ENCODE results near the gene MOCOS.

MOCOS gene

GRCh38 chr18:36303211-36303844 lies 116.0 kb downstream of the MOCOS start:
- no peak for DNase-seq (ENCODE audit: low read depth in 2 of 2)

GRCh38 chr18:36304723-36305122 lies 117.4 kb downstream of the MOCOS start:
- no peak for DNase-seq (ENCODE audit: low read depth in 2 of 2)

GRCh38 chr18:36305375-36305774 lies 118.1 kb downstream of the MOCOS start:
- no peak for DNase-seq (ENCODE audit: low read depth in 2 of 2)

GRCh38 chr18:36307513-36307912 lies 120.2 kb downstream of the MOCOS start:
- DNase-seq (ENCODE audit: low read depth in 2 of 2) = no peak

- DNase-seq (ENCODE audit: low read depth in 2 of 2) = no peak
Measured at GRCh38 chr18:36308711-36309435, 121.6 kb downstream of the MOCOS start.

GRCh38 chr18:36309436-36310391 lies 122.4 kb downstream of the MOCOS start:
- DNase-seq (ENCODE audit: low read depth in 2 of 2) = no peak

GRCh38 chr18:36311026-36311570 lies 123.8 kb downstream of the MOCOS start:
- no peak for DNase-seq (ENCODE audit: low read depth in 2 of 2)

DNA sequence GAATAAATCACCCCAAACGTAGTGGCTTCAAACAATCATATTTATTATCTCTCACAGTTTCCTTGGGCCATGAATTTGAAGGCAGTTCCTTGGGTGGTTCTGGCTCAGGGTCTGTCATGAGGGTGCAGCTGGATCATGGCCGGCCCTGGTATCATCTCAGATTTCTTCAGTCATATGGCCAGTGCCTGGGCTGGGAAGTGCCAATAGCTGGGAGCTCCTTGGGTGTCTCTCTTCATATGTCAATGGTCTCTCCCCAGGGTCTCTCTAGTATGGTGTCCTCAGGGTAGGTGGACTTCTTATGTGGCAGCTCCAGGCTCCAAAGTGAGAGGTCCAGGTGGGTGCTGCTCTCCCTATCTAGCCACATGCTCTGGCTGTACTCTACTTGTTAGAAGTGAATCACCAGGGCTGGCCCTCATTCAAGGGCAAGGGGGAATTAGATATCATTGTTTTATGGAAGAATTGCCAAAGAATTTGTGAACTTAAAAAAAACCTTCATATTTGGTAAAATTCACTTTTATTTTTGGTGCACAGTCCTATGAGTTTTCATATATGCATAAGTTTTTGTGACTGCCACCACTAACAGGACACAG lies 125.6 kb downstream of the MOCOS start:
- DNase-seq (ENCODE audit: low read depth in 2 of 2) = no peak

DNA sequence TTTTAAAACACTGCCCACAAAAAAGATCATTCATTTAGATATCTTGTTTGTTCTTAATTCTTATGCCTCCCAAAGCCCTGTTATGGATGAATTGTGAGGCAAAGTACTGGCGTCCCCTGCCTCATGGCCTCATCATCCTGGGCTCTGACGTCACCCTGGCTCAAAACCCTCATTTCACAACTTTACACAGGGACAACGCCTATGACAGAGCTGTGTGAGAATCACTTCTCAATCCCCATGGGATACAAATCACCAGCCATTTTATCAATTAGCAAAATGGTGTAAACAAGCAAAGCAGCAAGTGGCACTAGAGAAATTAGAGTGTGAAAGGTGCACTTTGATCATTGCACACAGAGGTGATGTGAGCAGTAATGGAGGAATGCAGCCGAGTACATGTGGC lies 126.8 kb downstream of the MOCOS start:
- DNase-seq (ENCODE audit: low read depth in 2 of 2) = no peak

DNA sequence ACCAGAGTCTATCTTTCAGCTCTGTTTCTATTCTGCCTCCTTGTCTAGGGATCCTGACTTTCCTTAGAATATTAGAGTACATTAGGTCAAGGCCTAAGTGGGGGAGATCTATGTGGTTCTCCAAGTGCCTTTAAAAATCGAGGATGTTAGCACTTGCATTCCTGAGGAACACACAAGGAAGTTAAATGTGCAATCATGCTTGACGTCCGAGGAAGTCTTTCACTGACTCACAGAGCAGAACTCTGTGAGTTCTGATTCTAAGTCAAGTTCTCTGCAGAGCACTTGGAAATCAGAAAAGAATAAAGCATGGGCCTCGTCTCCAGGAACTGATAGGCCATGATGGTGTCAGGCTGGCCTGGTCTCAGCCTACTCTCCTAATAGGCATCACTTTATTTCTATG lies 127.5 kb downstream of the MOCOS start:
- DNase-seq (ENCODE audit: low read depth in 2 of 2) = no peak

DNA sequence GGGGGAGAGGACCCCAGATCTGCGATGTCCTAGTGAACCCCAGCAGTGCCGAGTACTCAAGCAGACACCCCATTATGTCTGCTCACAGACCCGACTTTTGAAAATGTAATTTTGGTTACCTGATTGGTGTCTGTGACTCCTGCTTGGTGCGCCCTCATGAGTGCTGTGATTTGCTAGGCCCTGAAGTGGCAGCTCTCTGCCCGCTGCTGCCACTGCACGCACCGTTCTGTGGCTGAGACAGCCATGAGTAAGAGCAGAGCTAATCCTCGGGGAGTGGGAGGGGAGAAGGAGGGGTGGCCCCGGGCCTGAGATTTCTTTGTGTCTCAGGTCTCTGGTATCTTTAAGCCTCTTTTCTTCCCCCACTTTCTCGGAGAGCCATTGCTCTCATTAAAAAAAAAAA lies 128.4 kb downstream of the MOCOS start:
- DNase-seq (ENCODE audit: low read depth in 2 of 2) = no peak

DNA sequence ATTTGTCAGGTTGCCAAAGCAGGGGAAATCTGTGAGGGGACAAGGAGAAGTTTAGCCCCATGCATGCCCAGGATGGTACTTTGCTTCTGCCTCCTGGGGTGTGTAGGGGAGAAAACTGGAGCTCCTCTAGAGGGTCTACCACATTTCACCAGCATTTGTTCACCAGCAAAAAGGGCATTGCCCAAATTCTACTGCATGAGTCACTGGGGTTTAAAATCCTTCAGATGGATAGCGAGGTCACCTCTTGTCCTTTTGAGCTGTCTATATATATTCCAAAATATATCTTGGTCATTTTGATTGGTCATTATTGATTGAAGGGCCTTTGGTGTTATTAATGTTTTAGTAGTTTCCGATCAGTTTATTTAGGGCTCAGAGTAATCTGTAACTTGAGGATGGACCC lies 128.9 kb downstream of the MOCOS start:
- DNase-seq (ENCODE audit: low read depth in 2 of 2) = no peak

Measured in stimulated activated CD8-positive, alpha-beta memory T cell treated with anti-CD3 and anti-CD28 coated beads, Interleukin-15, amount 100 ng/mL, for 48 hours (primary cell).